Measurements from ENCODE around the gene RERE.

- no peak for TF ChIP-seq CTCF (IDR thresholded peaks at IDR 0.05)
- TF ChIP-seq POLR2A (IDR thresholded peaks at IDR 0.05) = no peak
These were observed 153.5 kb downstream of the RERE start for GRCh38 chr1:8663915-8664329.

Data from thyroid gland (tissue), 4 donors.